GM13976 (cell line): Measurements from ENCODE around the gene CHD1L.
"Not testable (repeated sequence)": the region's sequence is repeated elsewhere in the genome, so short reads cannot be mapped to it uniquely, and the experiment has no call there.

Source experiments
- DNase-seq: peaks from one replicate; pipeline ENCODE4 v3.0.0; 2012; ENCODE audit warnings: low spot score
- CTCF ChIP-seq: IDR thresholded peaks from 2 replicates; pipeline ENCODE4 v1.5.1; 2012; ENCODE audit warnings: borderline replicate concordance, mild to moderate bottlenecking; ENCODE audit not compliant: insufficient read depth; ENCODE audit errors: extremely low read depth, missing control alignments, control extremely low read depth
- in situ Hi-C: fragments of 300-500 bp; cut with MboI; formaldehyde crosslinking; loops from one replicate; pipeline ENCODE4 v1.12.0; 2022; ENCODE audit warnings: low sequenced_read_pairs, mixed read lengths, inconsistent platforms; ENCODE audit not compliant: unreplicated experiment

CHD1L gene

GRCh38 chr1:147238925-147239820 is 3.3 kb upstream of the CHD1L start:
- no peak for TF ChIP-seq CTCF
- in situ Hi-C loops: no loop called here
- no peak for DNase-seq

- DNase-seq, in situ Hi-C loops: not testable (repeated sequence)
Measured at GRCh38 chr1:147240131-147240721, 2.3 kb upstream of the CHD1L start.

- in situ Hi-C loops: no loop called here
- no peak for DNase-seq
- TF ChIP-seq CTCF: no peak
Measured at GRCh38 chr1:147241934-147242448, 493 bp upstream of the CHD1L start.

GRCh38 chr1:147243228-147243685 is 773 bp downstream of the CHD1L start:
- no peak for TF ChIP-seq CTCF
- in situ Hi-C loops: no loop called here
- DNase-seq: peak; percentile 35

- in situ Hi-C loops: no loop called here
- no peak for TF ChIP-seq CTCF
- no peak for DNase-seq
Measured at GRCh38 chr1:147243841-147244240, 1.4 kb downstream of the CHD1L start.

- DNase-seq: no peak
- in situ Hi-C loops: no loop called here
- TF ChIP-seq CTCF: no peak
Measured at GRCh38 chr1:147245129-147245528, 2.6 kb downstream of the CHD1L start.

- no peak for TF ChIP-seq CTCF
- in situ Hi-C loops: no loop called here
- no peak for DNase-seq
Measured at GRCh38 chr1:147245586-147246021, 3.1 kb downstream of the CHD1L start.
